ENCODE results near the gene NFASC. TPM values are rescaled to one million over a fixed set of nuclear protein-coding genes. Genes with fewer than 3 reads are reported as not detected.

NFASC gene
- total and polyA plus RNA-seq, 7 donors = 0.46 to 105 (median 17.6) TPM

DNA sequence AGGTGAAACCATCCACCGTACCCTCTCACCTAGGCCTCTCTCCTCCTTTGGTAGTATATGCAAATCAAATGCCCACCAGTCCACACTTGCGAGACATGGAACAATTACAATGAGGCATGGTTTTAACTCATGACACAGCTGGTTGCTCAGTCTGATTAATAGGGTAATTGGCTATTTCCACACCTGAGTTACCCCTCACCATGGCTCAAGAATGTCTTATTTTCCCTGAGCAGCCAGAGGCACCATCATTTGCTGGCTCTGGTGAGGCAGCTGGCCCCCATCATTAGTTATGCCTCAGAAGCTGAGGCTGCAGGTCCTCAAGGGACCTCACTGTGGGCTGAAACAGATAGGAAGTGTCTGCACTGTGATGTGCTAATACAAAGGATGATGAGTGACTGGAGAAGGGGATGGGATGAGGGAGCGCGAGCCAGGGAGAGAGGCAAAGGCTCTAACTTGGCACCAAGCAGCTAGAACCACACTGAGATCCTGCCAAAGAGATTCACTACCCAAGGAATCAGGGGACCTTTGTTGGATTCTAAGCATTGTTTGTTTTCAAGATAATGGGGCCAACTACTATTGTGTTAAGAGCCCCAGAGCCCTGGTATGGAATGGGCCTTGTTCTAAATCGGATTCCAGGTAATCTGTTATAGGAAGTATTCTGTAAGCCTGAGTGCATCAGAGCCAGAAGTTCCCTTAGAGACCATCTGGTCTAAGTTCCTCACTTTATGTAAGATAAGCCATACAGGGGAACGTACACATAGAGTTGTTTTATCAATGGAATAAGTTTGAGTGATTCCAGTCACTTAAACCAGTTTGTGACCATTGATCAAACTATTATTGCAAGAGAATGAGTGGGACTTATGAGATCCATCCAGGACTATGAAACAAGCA, 92.3 kb downstream of the NFASC start:
- Histone ChIP-seq H3K4me3 (no peak overlapping the region), H3K27me3 (no peaks in the 10 kb centered on the region), H3K36me3 (peaks cover 0 to 29% (median 13%) of the 10 kb centered on the region in 4 donors), H3K4me1 (no peaks in the 10 kb centered on the region), H3K27ac (no peak overlapping the region), H3K9me3 (no peaks in the 10 kb centered on the region)
- intact Hi-C loops (cut with DNase I) = no loop called here
- 76 to 92% methylated on average over 6 of the region's 6 CpGs for WGBS, 2 donors
- DNase-seq = no peak
- TF ChIP-seq POLR2A (IDR thresholded peaks at IDR 0.05) = no peak
- no peak for TF ChIP-seq POLR2AphosphoS5 (IDR thresholded peaks at IDR 0.05)
- TF ChIP-seq, protein P1, sequence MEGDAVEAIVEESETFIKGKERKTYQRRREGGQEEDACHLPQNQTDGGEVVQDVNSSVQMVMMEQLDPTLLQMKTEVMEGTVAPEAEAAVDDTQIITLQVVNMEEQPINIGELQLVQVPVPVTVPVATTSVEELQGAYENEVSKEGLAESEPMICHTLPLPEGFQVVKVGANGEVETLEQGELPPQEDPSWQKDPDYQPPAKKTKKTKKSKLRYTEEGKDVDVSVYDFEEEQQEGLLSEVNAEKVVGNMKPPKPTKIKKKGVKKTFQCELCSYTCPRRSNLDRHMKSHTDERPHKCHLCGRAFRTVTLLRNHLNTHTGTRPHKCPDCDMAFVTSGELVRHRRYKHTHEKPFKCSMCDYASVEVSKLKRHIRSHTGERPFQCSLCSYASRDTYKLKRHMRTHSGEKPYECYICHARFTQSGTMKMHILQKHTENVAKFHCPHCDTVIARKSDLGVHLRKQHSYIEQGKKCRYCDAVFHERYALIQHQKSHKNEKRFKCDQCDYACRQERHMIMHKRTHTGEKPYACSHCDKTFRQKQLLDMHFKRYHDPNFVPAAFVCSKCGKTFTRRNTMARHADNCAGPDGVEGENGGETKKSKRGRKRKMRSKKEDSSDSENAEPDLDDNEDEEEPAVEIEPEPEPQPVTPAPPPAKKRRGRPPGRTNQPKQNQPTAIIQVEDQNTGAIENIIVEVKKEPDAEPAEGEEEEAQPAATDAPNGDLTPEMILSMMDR (IDR thresholded peaks at IDR 0.05) = no peak
- no peak for TF ChIP-seq EP300 (IDR thresholded peaks at IDR 0.05)

DNA sequence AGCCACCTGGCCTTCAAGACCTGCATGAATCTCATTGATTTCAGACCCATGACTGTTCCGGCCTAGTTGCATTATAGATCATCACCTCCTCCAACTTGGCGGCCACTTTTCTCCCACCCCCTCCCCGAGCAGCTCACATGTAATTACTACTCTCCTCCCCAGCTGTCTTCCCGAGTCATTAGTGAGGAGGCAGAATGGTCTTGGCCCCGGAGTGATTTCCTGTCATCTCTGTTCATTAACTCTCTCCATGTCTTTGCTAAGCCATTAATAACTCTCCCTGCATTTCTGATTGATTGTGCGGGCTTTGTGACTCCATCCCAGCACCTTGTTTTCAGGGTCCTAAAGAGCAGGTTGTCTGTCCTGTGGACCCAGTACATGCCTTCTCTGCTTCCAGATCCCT, 96.8 kb downstream of the NFASC start:
- Histone ChIP-seq H3K4me1 (no peaks in the 10 kb centered on the region), H3K9me3 (no peaks in the 10 kb centered on the region), H3K4me3 (no peak overlapping the region), H3K27ac (no peak overlapping the region), H3K36me3 (peaks cover 0 to 53% (median 21%) of the 10 kb centered on the region in 4 donors), H3K27me3 (no peaks in the 10 kb centered on the region)
- TF ChIP-seq POLR2A (IDR thresholded peaks at IDR 0.05) (no peak), POLR2AphosphoS5 (IDR thresholded peaks at IDR 0.05) (no peak), EP300 (IDR thresholded peaks at IDR 0.05) (no peak)
- TF ChIP-seq, protein P1 (IDR thresholded peaks at IDR 0.05) = no peak
- WGBS, 2 donors = 73% methylated on average over 6 of the region's 6 CpGs
- intact Hi-C loops (cut with DNase I) = no loop called here
- no peak for DNase-seq

- TF ChIP-seq POLR2AphosphoS5 (IDR thresholded peaks at IDR 0.05) = no peak
- Histone ChIP-seq H3K27ac (no peak overlapping the region), H3K27me3 (no peaks in the 10 kb centered on the region), H3K4me3 (no peak overlapping the region), H3K9me3 (no peaks in the 10 kb centered on the region), H3K36me3 (peaks cover 0 to 57% (median 24%) of the 10 kb centered on the region in 4 donors), H3K4me1 (no peaks in the 10 kb centered on the region)
- WGBS, 2 donors = 94% methylated on average over 10 of the region's 10 CpGs
- DNase-seq = no peak
- intact Hi-C loops (cut with DNase I) = no loop called here
Measured at GRCh38 chr1:204968135-204968534, 97.5 kb downstream of the NFASC start.

- intact Hi-C loops (cut with DNase I) = no loop called here
- TF ChIP-seq POLR2A (IDR thresholded peaks at IDR 0.05) = no peak
- TF ChIP-seq EP300 (IDR thresholded peaks at IDR 0.05) = no peak
- TF ChIP-seq, protein P1 (IDR thresholded peaks at IDR 0.05) = no peak
- no peak for TF ChIP-seq POLR2AphosphoS5 (IDR thresholded peaks at IDR 0.05)
- no peaks in the 10 kb centered on the region for H3K4me1 ChIP-seq
- no peak for DNase-seq
- H3K27ac ChIP-seq = no peak overlapping the region
- peaks cover 0 to 60% (median 29%) of the 10 kb centered on the region in 4 donors for H3K36me3 ChIP-seq
- H3K27me3 ChIP-seq = no peaks in the 10 kb centered on the region
- H3K9me3 ChIP-seq = no peaks in the 10 kb centered on the region
- WGBS, 2 donors = 86 to 92% methylated on average over 16 of the region's 16 CpGs
- H3K4me3 ChIP-seq = no peak overlapping the region
Measured at GRCh38 chr1:204968951-204969350, 98.3 kb downstream of the NFASC start.

GRCh38 chr1:204970937-204971336, 100.3 kb downstream of the NFASC start:
- TF ChIP-seq, protein P1 (IDR thresholded peaks at IDR 0.05) = no peak
- TF ChIP-seq POLR2AphosphoS5 (IDR thresholded peaks at IDR 0.05) = no peak
- TF ChIP-seq POLR2A (IDR thresholded peaks at IDR 0.05) = no peak
- TF ChIP-seq EP300 (IDR thresholded peaks at IDR 0.05) = no peak
- intact Hi-C loops (cut with DNase I) = no loop called here
- H3K36me3 ChIP-seq = peaks cover 0 to 69% (median 37%) of the 10 kb centered on the region in 4 donors
- DNase-seq = no peak
- no peak overlapping the region for H3K4me3 ChIP-seq
- H3K27me3 ChIP-seq = no peaks in the 10 kb centered on the region
- H3K27ac ChIP-seq = no peak overlapping the region
- no peaks in the 10 kb centered on the region for H3K4me1 ChIP-seq
- no peaks in the 10 kb centered on the region for H3K9me3 ChIP-seq
- 94 to 96% methylated on average over 2 of the region's 2 CpGs for WGBS, 2 donors

All from sigmoid colon (tissue), 7 donors.